ENCODE data around the gene EXOC3. TPM values are rescaled to one million over a fixed set of nuclear protein-coding genes. Genes with fewer than 3 reads are reported as not detected.

Gene EXOC3
- total and polyA plus RNA-seq, 2 of the 4 experiments (the other 2 are of a cell fraction): 35.1 to 47.5 TPM

DNA sequence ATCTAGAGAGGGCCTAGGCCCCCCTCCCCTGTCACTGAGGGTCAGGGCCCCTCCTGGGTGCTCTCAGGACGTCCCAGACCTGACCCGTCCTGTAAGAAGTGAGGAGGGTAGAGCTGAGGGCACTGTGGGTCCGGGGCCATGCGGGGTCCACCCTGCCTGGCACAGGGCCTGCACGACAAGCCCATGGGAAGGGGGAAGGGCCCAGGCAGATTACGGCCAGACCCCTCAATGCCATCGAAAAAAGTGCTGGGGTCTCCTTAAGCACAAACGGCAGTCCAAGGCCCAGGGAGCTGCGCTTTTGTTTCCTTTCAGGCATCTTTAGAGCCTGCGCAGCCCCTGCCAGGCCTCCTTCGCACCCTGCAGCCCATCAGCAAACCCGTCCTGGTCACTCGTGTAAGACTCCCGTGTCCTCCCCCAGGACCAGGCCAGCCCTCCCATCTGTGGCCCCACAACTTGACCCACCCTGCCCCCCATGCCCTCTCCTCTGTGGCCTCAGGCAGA, 4.4 kb upstream of the EXOC3 start:
- Histone ChIP-seq H3K36me3 (ENCODE audit: control insufficient read depth, insufficient read depth, low read length) (peaks cover 19% of the 10 kb centered on the region; the same call in 1 of the 2 replicates), H3K4me3 (ENCODE audit: insufficient read depth, low read depth, low read length) (no peak overlapping the region), H3K9ac (ENCODE audit: low read depth, low read length) (no peak overlapping the region), H2AK9ac (replicated peaks; ENCODE audit: low read depth, low read length, poor library complexity) (no peak overlapping the region), H2BK120ac (ENCODE audit: low read depth, low read length) (no peak overlapping the region), H3K9me3 (ENCODE audit: control insufficient read depth, insufficient read depth, low read length) (no peaks in the 10 kb centered on the region), H3K4me1 (ENCODE audit: control insufficient read depth, insufficient read depth, low read length) (peaks cover 5% of the 10 kb centered on the region), H3K56ac (ENCODE audit: extremely low read depth, insufficient read depth, low read length) (no peak overlapping the region), H3K27me3 (ENCODE audit: control insufficient read depth, insufficient read depth, low read length) (no peaks in the 10 kb centered on the region), H3K4ac (ENCODE audit: low read depth, low read length) (peak overlapping the region; percentile 15; the same call in 1 of the 2 replicates), H3K4me2 (ENCODE audit: low read depth, low read length) (no peak overlapping the region), H3K9me1 (ENCODE audit: insufficient read depth, low read length) (peaks cover 4% of the 10 kb centered on the region; the same call in 1 of the 2 replicates), H3K18ac (ENCODE audit: low read depth, low read length) (no peak overlapping the region), H3K79me1 (ENCODE audit: low read depth in 1 of 2, low read length in 2 of 2) (peaks cover 13 to 50% of the 10 kb centered on the region in 2 experiments), H2BK20ac (ENCODE audit: low read depth, low read length) (no peak overlapping the region), H3K23ac (ENCODE audit: low read depth, low read length) (no peak overlapping the region), H4K8ac (ENCODE audit: low read depth in 2 of 2, low read length in 2 of 2) (no peak overlapping the region), H2AK5ac (ENCODE audit: low read depth, low read length) (no peak overlapping the region), H2BK15ac (ENCODE audit: low read depth, low read length) (no peak overlapping the region; the same call in 2 of the 3 replicates), H3K14ac (replicated peaks; ENCODE audit: low read depth, low read length) (no peak overlapping the region), H2AFZ (replicated peaks; ENCODE audit: low read length, poor library complexity) (no peak overlapping the region), H4K5ac (ENCODE audit: low read depth, low read length) (no peak overlapping the region), H4K91ac (ENCODE audit: insufficient read depth, low read depth, low read length) (no peak overlapping the region), H3K27ac (ENCODE audit: insufficient read depth, low read length) (no peak overlapping the region), H4K20me1 (ENCODE audit: insufficient read depth, low read length) (peaks cover 4% of the 10 kb centered on the region; the same call in 1 of the 2 replicates), H2BK5ac (ENCODE audit: low read depth, low read length, poor library complexity, severe bottlenecking) (no peak overlapping the region)
- intact Hi-C loops (cut with micrococcal nuclease): no loop called here
- CTCF ChIA-PET: no interaction called here
- ATAC-seq (ENCODE audit: low read depth) (no peak), DNase-seq (no peak)
- in situ Hi-C loops (cut with MboI; ENCODE audit: low sequenced_read_pairs): loop anchor here (5.0 kb wide), 1 partner anchor 126 kb away; no protein-coding TSS in a partner anchor
- 74% methylated on average over 10 of the region's 14 CpGs; no CpG with 5 or more reads in 1 of the 2 experiments for WGBS, 2 experiments (ENCODE audit: extremely low coverage in 2 of 2, insufficient read length in 1 of 2)
- no TSS peak for BruUV-seq (replicated peaks)
- dilution Hi-C loops (cut with HindIII; ENCODE audit: low sequenced_read_pairs, unreplicated experiment): no loop called here
- POLR2A ChIA-PET (ENCODE audit: unreplicated experiment): no interaction called here
- no peak for TF ChIP-seq SMC3 (IDR thresholded peaks at IDR 0.05; ENCODE audit: low read depth, low read length)
- no peak for TF ChIP-seq BHLHE40 (IDR thresholded peaks at IDR 0.05; ENCODE audit: low read depth, low read length)
- no peak for TF ChIP-seq CEBPB (IDR thresholded peaks at IDR 0.05; ENCODE audit: low read depth, low read length)
- TF ChIP-seq ELK1 (IDR thresholded peaks at IDR 0.05; ENCODE audit: borderline replicate concordance, low read depth, low read length): no peak
- no peak for TF ChIP-seq RAD21 (IDR thresholded peaks at IDR 0.05; ENCODE audit: low read length)
- no peak for TF ChIP-seq MAZ (IDR thresholded peaks at IDR 0.05; ENCODE audit: borderline replicate concordance, low read depth, low read length)
- TF ChIP-seq USF2 (IDR thresholded peaks at IDR 0.05; ENCODE audit: low read depth, low read length): no peak
- TF ChIP-seq NFE2L2 (IDR thresholded peaks at IDR 0.05; ENCODE audit: low read depth, low read length): no peak
- TF ChIP-seq FOS (IDR thresholded peaks at IDR 0.05; ENCODE audit: low read depth, low read length): no peak
- TF ChIP-seq MAFK (IDR thresholded peaks at IDR 0.05; ENCODE audit: low read depth, low read length): no peak
- no peak for TF ChIP-seq MXI1 (IDR thresholded peaks at IDR 0.05; ENCODE audit: borderline replicate concordance, low read depth, low read length)
- no peak for TF ChIP-seq POLR2A (IDR thresholded peaks at IDR 0.05; ENCODE audit: low read depth, low read length)
- TF ChIP-seq RFX5 (IDR thresholded peaks at IDR 0.05; ENCODE audit: low read depth, low read length): no peak
- TF ChIP-seq RCOR1 (IDR thresholded peaks at IDR 0.05; ENCODE audit: insufficient replicate concordance, low read length): no peak
- TF ChIP-seq, protein P1, sequence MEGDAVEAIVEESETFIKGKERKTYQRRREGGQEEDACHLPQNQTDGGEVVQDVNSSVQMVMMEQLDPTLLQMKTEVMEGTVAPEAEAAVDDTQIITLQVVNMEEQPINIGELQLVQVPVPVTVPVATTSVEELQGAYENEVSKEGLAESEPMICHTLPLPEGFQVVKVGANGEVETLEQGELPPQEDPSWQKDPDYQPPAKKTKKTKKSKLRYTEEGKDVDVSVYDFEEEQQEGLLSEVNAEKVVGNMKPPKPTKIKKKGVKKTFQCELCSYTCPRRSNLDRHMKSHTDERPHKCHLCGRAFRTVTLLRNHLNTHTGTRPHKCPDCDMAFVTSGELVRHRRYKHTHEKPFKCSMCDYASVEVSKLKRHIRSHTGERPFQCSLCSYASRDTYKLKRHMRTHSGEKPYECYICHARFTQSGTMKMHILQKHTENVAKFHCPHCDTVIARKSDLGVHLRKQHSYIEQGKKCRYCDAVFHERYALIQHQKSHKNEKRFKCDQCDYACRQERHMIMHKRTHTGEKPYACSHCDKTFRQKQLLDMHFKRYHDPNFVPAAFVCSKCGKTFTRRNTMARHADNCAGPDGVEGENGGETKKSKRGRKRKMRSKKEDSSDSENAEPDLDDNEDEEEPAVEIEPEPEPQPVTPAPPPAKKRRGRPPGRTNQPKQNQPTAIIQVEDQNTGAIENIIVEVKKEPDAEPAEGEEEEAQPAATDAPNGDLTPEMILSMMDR (conservative IDR thresholded peaks at IDR 0.05; ENCODE audit: low read depth, low read length): no peak
- no peak for TF ChIP-seq CHD1 (IDR thresholded peaks at IDR 0.05; ENCODE audit: low read depth, low read length)
